Stimulated activated CD4-positive, alpha-beta T cell treated with anti-CD3 and anti-CD28 coated beads, Interleukin-4, amount 100 ng/mL, for 48 hours (primary cell): ENCODE results near the gene SIRT4.
A peak's percentile ranks its signal among the peaks of the same experiment; 100 is the strongest.
"Not testable (repeated sequence)": the region's sequence is repeated elsewhere in the genome, so short reads cannot be mapped to it uniquely, and the experiment has no call there.

Experiments
- DNase-seq, 2 donors: peaks; one replicate each; pipeline ENCODE4 v3.0.0-alpha.2; 2020; ENCODE audit warnings: low read depth in 2 of 2

Gene SIRT4, protein sequence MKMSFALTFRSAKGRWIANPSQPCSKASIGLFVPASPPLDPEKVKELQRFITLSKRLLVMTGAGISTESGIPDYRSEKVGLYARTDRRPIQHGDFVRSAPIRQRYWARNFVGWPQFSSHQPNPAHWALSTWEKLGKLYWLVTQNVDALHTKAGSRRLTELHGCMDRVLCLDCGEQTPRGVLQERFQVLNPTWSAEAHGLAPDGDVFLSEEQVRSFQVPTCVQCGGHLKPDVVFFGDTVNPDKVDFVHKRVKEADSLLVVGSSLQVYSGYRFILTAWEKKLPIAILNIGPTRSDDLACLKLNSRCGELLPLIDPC

DNA sequence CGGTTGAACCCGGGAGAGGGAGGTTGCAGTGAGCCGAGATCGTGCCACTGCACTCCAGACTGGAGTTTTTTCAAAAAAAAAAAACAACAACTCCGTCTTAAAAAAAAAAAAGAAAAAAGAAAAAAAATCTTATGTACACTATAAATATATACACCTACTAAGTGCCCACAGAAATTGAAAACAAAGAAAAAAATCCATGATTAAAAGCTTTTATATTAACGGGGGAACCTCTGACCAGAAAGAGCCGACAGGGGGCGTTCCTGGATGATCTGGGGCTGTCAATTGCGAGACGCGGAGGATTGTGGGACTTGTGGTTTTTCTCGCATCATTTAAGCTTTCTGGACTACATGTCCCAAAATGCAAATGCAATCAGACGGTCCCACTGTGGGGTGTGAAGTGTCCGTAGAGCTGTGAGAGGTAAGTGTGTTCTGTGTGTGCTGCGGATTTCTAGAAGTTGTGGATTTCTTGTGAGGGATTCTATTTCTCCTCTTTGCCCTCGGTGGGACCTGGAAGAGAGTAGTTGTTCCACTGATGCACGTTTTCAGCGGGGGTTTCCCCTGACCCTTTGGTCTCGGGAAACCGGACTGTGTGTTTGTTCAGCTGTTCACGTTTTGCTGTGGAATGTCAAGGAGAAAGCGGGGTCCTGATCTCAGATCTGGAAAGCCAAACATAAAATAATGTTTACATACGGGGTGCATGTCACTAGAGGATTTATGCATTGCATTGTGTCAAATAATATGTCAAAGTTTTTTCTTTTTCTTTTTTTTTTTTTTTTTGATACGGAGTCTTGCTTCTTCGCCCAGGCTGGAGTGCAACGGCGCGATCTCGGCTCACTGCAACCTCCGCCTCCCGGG is at the start of gene SIRT4:
SIRT4 (plus strand) TSS at position 360 of the 854 bp plus-strand sequence. CDS start 1,241 bp downstream, outside the sequence.
- peak; percentile 80 to 85 for DNase-seq

DNA sequence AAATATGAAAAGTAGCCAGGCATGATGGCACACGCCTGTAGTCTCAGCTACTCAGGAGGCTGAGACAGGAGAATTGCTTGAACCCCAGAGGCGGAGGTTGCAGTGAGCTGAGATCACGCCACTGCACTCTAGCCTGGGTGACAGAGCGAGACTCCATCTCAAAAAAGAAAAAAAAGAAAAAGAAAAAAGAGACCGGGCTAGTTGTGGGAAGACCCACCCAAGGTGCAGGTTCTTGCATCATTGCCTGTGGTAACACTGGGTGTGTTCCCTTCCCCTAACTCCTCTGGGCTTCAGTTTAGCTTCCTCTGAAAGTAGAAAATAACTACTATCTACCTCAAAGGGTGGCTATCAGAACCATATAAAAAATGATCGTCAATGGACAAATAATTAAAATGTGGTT is 48.8 kb upstream of the SIRT4 start:
- not testable (repeated sequence) for DNase-seq

DNA sequence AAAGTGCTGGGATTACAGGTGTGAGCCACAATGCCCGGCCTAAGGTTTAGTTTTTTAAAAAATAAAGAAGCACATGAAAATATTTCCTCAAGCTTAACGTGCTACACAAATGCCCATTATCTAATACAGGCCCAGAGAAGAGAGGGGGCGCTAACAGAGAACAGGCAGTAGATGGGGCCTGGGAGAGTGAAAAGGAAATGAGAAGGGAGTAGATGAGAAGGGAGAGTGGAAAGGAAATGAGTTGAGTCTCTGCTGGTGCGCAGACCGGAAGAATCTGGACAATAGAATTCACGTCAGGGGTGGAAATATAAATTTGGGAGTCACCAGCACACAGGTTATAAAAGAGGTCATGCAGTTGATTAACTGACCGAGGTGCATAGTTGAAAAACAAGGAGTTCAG is 47.3 kb upstream of the SIRT4 start:
- no peak for DNase-seq

DNA sequence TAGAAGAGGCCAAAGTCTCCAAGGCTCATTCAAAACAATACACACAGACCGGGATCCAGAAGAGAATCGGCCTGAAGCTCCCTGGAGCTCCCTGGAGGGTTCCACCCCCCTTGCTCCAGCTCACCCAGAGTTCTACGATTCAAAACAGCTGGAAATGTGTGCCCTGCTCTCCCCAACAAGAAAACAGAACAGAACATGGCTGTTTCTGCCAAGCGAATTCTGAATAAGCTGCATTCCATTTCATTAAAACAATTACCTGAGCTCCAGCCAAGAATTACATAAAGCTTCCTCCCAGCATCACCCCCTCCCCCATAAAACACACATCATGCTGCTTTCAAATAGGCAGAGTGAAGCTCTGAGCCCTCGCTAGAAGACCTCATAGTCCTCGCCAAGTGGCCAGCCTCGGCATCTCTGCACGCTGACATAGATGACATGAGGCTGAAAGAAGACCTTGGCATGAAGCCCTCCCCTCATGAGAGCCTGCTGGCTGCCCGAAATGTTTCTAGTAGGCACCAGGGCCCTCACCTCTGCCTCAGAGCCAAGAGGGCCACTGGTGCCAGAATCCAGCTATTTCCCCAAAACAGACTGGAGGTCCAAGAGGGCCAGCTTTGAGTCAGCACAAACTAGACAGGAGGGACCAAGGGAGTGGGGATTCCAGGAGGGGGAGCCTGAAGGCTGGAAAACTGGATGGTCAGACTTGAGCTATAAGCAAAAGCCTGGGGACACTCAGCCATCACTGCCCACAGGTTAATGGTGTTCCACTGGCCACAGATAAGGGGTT is 44.9 kb upstream of the SIRT4 start:
- DNase-seq = no peak

DNA sequence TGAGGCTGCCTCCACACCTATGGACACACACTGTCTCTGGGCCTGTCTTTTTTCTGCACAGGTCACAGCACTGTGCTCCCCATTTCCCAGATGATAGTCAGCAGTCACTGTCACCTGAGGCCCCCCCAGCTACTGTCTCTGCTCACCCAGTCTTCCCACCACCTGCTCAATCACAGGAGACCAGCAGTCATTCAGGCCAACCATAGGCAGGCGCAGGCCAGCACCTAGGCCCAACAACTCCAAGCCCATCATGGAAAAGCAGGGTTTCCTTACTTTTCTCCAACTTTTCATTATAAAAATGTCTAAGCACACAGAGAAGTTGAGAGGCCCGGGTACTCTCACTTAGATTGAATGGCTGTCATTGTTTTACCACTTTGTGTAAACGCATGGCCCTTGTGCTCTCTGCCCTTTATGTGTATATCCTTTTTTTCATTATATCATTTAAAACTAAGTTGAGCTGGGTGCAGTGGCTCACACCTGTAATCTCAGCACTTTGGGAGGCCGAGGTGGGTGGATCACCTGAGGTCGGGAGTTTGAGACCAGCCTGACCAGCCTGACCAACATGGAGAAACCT is 43.7 kb upstream of the SIRT4 start:
- DNase-seq = no peak

DNA sequence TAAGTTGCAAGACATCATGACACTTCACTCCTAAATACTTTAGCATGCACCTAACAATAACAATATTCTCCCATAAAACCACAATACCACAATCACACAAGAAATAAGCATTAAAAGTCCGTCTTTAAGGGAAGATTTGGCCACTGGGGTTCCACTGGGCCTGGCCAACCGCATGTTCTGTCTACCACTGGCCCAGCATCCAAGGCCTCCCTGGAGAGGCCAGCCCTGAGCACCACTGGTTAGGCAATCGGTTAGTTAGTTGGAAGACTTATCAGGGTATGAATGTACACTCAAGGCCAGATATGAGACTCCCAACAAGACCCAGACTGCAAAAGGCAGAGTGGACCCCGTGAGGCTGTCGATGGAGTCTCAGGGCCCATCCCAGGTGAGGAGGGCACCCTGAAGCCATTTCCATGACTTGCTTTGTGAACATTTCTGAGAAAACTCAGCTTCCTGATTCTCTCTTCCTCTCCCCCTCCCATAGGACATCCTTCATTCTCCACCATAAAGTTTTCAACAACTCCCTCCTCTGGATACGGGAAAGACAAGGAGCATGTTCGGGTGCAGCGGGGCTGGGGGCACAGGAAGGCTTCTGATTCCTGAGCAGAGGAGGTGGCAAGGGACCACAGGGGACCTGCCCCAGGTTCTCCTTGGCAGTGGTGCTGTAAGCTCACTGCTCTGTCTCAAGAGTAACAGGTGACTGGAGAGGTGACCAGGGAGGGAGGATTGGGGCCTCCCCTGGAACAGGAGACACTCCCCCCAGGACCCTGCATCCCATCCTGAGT is 42.5 kb upstream of the SIRT4 start:
- DNase-seq = no peak

DNA sequence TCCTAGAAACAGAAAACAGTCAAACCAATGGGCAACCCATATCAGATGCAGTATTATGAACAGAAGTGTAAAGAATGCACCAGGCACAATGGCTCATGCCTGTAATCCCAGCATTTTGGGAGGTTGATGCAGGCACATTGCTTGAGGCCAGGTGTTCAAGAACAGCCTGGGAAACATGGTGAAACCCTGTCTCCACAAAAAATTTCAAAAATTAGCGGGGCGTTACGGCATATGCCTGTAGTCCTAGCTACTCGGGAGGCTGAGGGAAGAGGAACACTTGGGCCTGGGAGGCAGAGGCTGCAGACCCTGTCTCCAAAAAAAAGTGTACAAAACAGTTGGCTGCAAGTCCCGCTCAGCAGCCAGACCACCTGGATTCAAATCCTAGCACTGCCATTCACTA is 41.5 kb upstream of the SIRT4 start:
- no peak for DNase-seq

DNA sequence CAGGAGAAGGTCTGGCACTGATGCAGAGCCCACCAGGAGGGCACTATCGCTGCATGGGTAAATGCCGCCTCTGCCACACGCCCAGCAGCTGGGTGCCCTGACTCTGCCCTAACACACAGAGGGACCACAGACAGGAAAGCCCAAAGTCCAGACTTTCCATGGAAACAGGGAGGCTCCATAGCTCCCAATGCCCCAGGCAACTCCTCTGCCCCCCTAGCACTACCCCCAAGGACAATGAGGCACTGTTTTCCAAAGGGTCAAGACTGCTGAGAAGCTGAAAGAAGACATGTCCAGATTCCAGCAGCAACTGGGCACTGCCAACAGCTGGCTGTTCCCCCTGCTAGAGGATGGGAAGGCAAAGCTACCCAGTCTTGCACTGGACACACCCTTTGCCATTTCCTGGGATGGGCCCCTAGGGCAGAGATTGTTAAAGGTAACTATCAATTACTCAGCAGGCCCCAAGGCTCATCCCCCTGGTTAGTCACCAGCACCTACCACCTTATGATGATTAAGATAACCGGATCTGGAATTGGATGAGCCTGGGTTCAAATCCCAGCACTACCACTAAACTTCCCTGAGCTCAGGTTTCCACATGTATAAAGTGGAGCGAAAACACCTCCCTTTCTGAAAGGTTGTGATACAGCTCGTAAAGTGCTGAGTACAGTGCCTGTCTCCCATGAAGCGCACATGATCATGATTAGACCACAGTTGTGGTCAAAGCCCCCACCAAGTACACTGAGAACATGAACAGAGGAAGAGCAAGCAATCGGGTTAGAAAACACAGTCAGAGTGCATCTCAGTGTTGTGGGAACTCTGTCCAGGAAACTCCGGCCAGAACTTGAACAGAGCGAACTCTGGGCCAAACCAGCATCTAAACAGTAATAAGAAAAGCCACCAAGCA is 39.9 kb upstream of the SIRT4 start:
- DNase-seq = no peak

DNA sequence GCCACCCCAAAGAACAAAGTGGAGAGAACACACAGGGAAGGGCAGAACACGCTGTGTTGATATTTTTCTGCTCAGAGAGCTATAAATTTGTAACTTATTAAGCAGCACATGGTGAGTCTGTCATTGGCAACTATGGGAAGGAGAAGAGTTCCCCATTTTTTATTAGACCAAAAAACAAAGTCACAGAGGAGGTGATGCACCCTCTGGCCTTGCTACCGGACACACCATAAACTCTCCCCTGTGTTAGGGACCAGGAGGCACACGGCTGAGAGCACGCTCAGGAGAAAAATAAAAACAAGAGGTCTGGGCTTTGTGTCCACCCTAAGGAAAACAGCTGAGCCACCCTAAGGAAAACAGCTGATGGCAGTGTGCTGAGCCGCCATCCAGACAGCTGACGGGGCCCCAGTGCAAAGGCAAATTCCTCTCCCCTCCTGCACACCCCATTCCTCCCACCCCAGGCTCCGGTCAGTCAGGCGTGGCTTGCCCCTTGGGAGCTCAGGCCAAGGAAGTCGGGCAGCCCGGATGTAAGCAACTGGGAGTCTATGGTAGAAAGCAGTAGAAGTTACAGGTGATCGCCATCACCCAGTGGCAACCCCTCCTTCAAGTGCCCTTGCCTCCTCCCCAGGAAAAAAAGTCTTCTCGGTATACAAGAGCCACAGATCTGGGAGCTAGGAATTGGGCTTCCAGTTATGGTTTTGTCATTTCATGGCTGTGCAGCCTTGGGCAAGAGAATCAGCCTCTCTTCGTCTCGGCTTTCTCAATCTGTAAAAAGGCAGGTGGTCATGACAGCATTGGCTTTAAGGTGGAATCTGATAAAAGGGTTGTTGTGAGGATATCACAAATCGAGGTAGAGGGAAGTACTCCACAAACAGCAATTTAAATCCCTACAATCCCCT is 39.0 kb upstream of the SIRT4 start:
- DNase-seq = no peak

DNA sequence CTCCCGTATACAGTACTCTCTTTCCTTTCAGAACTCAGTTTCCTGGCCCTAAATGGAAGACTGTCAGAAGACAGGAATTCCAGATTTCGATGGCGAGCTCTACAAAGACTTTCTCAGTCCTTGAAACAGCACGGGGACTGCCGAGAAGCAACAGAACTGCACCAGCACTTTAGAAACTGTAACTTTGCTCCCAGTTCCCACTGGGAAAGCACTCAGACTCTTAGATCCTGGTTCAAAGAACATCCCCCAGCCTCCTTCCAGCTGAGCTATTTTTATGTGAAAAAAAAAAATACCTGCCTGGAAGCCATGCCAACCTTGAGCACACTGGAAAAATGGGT is 38.4 kb upstream of the SIRT4 start:
- DNase-seq = no peak

DNA sequence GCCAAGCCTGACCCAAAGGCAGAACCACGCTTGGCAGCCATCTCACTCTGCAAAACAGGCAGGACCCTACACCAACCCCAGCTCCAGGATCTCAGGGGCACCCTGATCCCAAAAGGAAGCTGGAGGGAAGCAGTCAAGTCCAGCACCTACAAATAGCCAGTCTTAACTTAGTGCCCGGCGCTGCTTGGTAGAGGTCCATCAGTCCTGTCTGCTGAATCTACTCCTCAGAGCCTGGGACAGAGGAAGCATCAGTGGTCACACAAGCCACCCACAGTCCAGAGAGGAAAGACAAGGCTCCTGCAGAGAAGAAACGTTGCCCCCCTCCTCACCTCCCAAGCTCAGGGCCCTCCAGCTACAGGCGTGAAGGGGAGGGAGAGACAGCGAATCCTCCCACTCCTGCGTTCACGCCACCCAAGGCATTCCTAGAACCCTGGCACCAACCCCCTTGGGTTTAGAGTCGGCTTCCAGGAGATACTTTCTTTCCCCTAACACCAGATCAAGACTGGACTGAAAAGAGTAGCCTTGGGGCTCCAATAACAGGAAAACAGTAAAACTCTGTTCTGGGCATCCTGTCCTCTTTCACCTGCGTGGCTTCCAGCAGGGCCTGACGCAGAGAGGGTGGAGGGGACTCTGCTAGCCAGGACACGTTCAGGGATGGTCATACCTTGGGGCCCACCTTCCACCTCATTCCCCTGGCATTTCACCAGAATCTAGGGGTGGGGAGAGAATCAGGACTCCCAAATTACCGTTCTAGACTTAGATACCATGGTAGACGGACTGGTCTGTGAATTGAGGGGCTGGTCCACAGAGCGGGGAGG is 37.8 kb upstream of the SIRT4 start:
- no peak for DNase-seq

DNA sequence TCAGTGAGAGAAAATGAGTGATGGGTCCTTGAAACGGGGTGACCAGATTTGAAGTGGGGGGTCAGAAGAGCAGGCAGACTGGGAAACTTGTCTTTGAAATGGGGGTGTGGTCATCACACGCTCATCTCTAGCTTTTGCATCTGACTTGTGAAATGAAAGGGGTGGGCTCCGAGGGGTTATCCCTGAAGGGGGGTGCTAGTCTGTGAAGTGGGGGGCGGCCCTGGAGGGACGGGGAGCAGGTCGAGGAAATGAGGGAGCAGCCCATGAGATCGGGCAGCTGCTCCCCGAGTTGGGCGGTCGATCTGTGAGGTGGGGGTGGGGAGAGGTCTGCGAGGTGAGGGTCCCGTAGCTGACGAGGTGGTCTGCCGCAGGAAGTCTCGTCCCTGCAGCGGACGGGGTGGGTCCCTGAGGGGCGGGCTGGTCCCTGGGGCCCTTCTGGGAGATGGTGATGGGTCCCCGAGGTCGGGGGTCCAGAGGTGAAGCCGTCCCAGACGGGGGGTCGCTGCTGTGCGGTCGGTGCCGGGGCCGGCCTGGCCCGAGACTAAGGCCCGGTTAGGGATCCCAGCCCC is 37.1 kb upstream of the SIRT4 start:
- no peak for DNase-seq

DNA sequence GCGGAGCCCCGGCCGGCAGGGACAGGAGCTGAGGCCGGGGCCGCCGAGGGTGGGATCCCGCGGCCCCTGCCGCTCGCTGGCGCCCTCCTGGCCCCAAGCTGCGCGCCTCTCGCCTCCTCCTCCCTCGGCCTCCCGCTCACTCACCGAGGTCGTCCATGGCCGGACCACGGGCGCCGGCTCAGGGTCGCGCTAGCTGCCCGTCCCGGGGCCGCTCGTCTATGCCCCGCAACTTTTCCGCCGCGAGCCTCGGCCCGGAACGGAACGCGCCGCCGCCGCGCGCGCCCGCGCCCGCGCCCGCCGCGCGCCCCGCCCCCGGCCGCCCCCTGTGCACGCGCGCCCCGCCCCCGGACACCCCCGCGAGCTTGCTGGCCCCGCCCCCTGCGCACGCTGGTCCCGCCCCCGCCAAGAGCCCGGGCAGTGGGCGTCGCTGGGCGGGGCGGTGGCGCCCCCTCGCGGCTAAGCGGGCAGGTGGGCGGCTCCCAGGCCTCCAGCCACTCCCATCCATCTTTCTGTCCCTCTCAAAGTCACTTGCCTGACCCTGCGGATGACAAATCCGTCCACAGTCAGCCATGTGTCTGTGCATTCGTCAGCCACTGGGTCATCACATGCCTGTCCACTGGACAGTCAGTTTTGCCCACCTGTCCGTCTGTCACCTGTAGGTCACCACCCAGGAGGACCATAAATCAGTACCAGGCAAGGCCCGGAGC is 36.5 kb upstream of the SIRT4 start, which contains the start of gene PXN:
PXN (minus strand) TSS at position 258 of the 707 bp plus-strand sequence; CDS start at position 157, 101 bp downstream.
- peak; percentile 85 to 90 for DNase-seq

DNA sequence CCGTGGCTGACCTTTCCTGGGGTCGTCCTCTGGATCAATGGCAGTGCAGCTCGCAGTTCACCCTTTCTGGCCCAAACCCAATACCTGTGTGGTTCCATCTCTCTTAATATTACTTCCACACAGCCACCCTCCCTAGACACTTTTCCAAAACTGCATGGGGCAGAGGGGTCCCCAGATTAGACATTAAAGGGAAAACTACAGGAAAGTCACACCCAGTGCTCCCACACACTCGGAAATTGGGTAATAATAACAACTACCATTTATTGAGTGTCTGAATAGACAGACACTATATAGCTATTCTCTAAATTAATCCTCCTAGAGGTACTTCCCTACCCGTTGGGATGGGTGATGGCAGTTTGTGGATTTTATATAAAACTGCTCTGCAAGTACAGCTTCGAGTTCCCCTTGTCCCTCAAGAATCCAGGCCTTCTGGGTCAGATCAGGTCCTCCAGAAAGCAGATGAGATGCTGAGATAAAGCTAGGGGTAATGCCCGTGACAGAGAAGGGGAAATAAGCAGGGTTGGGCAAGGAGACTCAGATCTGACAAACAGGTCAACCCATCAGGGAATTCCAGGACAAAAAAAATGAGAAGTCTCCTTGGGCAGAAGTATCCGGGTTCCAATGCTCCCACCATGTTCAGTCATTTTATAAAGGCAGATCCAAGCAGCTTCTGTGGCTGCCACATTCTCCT is 35.8 kb upstream of the SIRT4 start:
- DNase-seq = no peak

DNA sequence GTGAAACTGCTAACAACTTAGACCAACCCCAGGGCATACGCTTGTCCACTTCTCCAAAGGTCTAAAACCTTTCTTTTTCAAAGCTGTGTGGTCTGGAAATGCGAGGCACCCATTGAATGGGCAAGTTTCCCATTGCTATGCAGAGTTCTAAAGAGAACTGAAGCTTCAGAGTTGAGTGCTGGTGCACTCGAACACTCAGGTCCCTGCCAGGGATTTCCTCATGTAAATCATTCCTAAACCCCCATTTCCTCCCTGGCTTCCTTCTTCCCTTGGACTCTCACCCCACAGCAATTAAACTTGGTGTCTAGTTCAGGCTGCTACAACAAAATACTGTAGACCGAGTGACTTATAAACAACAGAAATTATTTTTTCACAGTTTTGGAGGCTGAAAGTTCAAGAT is 34.4 kb upstream of the SIRT4 start:
- no peak for DNase-seq

DNA sequence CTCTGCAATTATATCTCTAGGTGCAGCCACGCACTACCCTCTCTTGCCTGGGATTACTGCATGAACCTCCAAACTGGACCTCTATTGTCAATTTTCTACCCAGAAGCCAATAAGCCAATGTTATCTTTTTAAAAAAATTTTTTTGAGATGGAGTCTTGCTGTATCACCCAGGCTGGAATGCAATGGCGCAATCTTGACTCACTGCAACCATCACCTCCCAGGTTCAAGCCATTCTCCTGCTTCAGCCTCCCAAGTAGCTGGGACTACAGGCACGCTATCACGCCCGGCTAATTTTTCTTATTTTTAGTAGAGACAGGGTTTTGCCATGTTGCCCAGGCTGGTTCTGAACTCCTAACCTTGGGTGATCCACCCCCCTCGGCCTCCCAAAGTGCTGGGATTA is 25.4 kb upstream of the SIRT4 start:
- no peak for DNase-seq
